Measurements from ENCODE around the gene CDC40.

GRCh38 chr6:110250838-110251237 lies 70.6 kb downstream of the CDC40 start:
- no peak for TF ChIP-seq ZNF253 (CRISPR knock-in tag; conservative IDR thresholded peaks at IDR 0.05)
- TF ChIP-seq ZBTB1 (CRISPR knock-in tag; IDR thresholded peaks at IDR 0.05; ENCODE audit: borderline replicate concordance, low read depth) = no peak
- TF ChIP-seq ZNF121 (CRISPR knock-in tag; conservative IDR thresholded peaks at IDR 0.05) = no peak
- TF ChIP-seq CEBPB (tag; IDR thresholded peaks at IDR 0.05) = no peak
- no peak for TF ChIP-seq CC2D1A (IDR thresholded peaks at IDR 0.05)
- TF ChIP-seq, protein P1, sequence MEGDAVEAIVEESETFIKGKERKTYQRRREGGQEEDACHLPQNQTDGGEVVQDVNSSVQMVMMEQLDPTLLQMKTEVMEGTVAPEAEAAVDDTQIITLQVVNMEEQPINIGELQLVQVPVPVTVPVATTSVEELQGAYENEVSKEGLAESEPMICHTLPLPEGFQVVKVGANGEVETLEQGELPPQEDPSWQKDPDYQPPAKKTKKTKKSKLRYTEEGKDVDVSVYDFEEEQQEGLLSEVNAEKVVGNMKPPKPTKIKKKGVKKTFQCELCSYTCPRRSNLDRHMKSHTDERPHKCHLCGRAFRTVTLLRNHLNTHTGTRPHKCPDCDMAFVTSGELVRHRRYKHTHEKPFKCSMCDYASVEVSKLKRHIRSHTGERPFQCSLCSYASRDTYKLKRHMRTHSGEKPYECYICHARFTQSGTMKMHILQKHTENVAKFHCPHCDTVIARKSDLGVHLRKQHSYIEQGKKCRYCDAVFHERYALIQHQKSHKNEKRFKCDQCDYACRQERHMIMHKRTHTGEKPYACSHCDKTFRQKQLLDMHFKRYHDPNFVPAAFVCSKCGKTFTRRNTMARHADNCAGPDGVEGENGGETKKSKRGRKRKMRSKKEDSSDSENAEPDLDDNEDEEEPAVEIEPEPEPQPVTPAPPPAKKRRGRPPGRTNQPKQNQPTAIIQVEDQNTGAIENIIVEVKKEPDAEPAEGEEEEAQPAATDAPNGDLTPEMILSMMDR (IDR thresholded peaks at IDR 0.05 in 2 of 3, conservative IDR thresholded peaks at IDR 0.05 in 1 of 3; ENCODE audit: insufficient read depth in 2 of 3, low read depth in 1 of 3, low read length in 3 of 3) = no peak
- TF ChIP-seq EZH2 (IDR thresholded peaks at IDR 0.05; ENCODE audit: borderline replicate concordance, low read depth, low read length) = no peak
- TF ChIP-seq ZNF778 (CRISPR knock-in tag; IDR thresholded peaks at IDR 0.05) = no peak
- TF ChIP-seq KLF10 (CRISPR knock-in tag; IDR thresholded peaks at IDR 0.05) = no peak
- TF ChIP-seq KDM2B (CRISPR knock-in tag; IDR thresholded peaks at IDR 0.05) = no peak
- TF ChIP-seq RCOR1 (IDR thresholded peaks at IDR 0.05; ENCODE audit: borderline replicate concordance in 1 of 2, low read depth in 2 of 2, low read length in 2 of 2) = no peak
